AG04450 (cell line): ENCODE results near the gene RRP7A. TPM values are rescaled to one million over a fixed set of nuclear protein-coding genes. Genes with fewer than 3 reads are reported as not detected.
A peak's percentile ranks its signal among the peaks of the same experiment; 100 is the strongest.
"Not testable (repeated sequence)": the region's sequence is repeated elsewhere in the genome, so short reads cannot be mapped to it uniquely, and the experiment has no call there.

Experiments used
- CTCF ChIA-PET: fragments of 300-600, 350-600 bp; formaldehyde crosslinking; extraction: SDS; loops from one replicate; lab custom pipeline; 2022; ENCODE audit warnings: antibody characterized with exemption, inconsistent platforms; lab: Charles Lee
- POLR2A ChIA-PET: fragments of 350-600 bp; formaldehyde crosslinking; extraction: SDS; loops from one replicate; lab custom pipeline; 2021; ENCODE audit warnings: antibody characterized with exemption, inconsistent platforms; lab: Yijun Ruan, JAX
- DNase-seq: peaks from one replicate; pipeline ENCODE4 v3.0.0-alpha.2; 2011; ENCODE audit warnings: low read depth, low spot score
- H3K27ac ChIP-seq: one replicate; pipeline ENCODE4 v1.5.1; 2012; ENCODE audit warnings: low read depth, low read length, control low read depth
- H3K27me3 ChIP-seq: one replicate; pipeline ENCODE4 v1.6.0; 2012; ENCODE audit warnings: low read length; ENCODE audit not compliant: control insufficient read depth, insufficient read depth
- H3K4me3 ChIP-seq: 2 replicates; pipeline ENCODE4 v1.5.1; 2011; ENCODE audit warnings: mild to moderate bottlenecking, low read depth, low read length, control low read depth
- H3K9me3 ChIP-seq: 2 replicates; pipeline ENCODE4 v1.5.1; 2012; ENCODE audit warnings: low read length; ENCODE audit not compliant: control insufficient read depth, insufficient read depth
- polyA minus RNA-seq: library from RNA; depleted of rRNA, polyadenylated mRNA; stranded (reverse); fragments of >200 nt; gene quantifications from 2 replicates; pipeline ENCODE4 v1.2.3, GENCODE V29; 2011; rRNA and poly(A)+ RNA removed
- polyA plus RNA-seq: library from polyadenylated mRNA; depleted of rRNA; stranded (reverse); fragments of >200 nt; gene quantifications from 2 replicates; pipeline ENCODE4 v1.2.3, GENCODE V29; 2011; rRNA removed
- TF ChIP-seq, protein P1 (sequence below): IDR thresholded peaks from 2 replicates; pipeline ENCODE4 v1.5.1; 2011; ENCODE audit warnings: low read depth, low read length, control low read depth, inconsistent platforms

Gene RRP7A
- polyA plus RNA-seq (17.4 and 21.8 TPM in 2 replicates), polyA minus RNA-seq (12.4 and 13.1 TPM in 2 replicates)

DNA sequence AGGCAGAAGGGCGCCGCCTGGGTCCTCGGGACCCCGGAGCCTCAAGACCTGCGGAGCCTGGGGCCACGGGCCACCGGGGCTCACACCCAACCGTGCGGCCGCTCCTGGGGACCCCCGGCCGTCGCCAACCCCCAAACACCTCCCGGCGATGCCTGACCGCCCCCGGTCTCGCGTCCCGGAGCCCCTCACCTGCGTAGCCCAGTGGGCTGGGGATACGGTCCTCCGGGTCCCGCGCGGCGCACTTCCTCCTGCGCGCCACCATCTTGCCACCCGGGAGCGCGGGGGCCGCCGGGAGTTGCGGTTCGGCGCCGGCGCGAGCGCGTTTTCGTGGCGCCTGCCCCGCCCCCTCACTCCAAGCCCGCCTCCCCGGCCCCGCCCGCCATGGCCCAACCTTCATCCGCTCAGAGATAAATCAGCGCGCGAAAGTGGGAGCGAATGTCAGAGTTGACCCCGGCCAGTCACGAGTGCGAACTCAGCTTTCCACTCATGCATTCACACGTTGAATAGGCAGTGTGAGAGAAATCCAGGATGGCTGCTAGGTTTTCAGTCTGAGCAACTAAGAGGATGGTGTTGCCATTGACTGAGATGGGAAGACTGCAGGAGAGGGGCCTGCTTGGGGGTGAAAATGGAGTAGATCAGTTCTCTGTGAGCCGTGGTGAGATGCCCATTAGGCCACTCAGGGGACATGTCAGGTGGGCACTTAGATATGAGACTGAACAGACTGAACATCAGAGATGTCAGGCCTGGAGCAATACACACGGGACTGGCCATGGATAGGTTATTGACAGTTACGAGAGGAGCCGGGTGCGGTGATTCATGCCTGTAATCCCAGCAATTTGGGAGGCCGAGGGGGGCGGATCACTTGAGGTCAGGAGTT lies at the start of gene RRP7A:
Gene RRP7A (minus strand): TSS at position 272 of the 877 bp plus-strand sequence. CDS start 10 bp downstream, at position 262.
- no peak for DNase-seq
- Histone ChIP-seq H3K27me3 (no peaks in the 10 kb centered on the region), H3K4me3 (peak within 1 kb of the TSS; percentile 72), H3K27ac (no peak within 1 kb of the TSS), H3K9me3 (no peaks in the 10 kb centered on the region)
- TF ChIP-seq, protein P1, sequence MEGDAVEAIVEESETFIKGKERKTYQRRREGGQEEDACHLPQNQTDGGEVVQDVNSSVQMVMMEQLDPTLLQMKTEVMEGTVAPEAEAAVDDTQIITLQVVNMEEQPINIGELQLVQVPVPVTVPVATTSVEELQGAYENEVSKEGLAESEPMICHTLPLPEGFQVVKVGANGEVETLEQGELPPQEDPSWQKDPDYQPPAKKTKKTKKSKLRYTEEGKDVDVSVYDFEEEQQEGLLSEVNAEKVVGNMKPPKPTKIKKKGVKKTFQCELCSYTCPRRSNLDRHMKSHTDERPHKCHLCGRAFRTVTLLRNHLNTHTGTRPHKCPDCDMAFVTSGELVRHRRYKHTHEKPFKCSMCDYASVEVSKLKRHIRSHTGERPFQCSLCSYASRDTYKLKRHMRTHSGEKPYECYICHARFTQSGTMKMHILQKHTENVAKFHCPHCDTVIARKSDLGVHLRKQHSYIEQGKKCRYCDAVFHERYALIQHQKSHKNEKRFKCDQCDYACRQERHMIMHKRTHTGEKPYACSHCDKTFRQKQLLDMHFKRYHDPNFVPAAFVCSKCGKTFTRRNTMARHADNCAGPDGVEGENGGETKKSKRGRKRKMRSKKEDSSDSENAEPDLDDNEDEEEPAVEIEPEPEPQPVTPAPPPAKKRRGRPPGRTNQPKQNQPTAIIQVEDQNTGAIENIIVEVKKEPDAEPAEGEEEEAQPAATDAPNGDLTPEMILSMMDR = no peak
- ChIA-PET POLR2A (interaction anchor here (0.7 kb wide), 1 partner anchor 690 kb away, joined by 4 read pairs; no protein-coding TSS in a partner anchor), CTCF (no interaction called here)

DNA sequence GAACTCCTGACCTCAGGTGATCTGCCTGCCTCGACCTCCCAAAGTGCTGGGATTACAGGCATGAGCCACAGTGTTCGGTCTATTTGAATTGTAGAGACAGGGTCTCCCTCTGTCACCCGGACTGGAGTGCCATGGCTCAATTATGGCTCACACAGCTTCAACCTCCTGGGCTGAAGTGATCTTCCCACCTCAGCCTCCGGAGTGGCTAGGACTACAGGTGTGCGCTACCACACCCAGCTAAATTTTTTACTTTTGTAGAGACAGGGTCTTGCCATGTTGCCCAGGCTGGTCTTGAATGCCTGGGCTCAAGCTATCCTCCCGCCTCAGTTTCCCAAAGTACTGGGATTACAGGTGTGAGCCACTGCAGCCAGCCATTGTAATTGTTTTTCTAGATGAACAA lies 48.4 kb upstream of the RRP7A start:
- CTCF ChIA-PET, POLR2A ChIA-PET: not testable (repeated sequence)

DNA sequence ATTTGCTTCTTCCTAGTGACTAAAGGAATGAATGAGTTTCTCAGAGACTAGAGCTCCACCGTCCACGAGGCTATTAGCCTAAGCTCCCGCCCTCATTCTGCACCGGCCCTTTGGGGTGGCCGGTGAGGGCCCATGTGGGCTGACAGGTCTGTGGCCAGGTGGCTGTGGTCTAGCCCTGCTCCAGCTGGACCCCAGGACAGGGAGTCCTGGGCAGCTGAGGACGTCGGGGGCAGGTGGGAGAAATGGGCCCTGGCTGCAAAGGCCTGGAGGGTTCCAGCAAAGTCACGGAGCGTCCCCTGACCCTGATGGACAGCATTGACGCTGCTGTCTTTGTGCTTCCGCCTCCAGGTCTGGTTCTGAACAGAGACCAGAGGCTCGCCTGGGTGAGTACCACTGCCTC lies 46.4 kb upstream of the RRP7A start:
- ChIA-PET CTCF (no interaction called here), POLR2A (interaction anchor here (0.6 kb wide), 1 partner anchor 60 kb away, joined by 6 read pairs; no protein-coding TSS in a partner anchor)
- no peak for DNase-seq
- Histone ChIP-seq H3K27ac (no peak overlapping the region), H3K4me3 (no peak overlapping the region), H3K27me3 (no peaks in the 10 kb centered on the region), H3K9me3 (no peaks in the 10 kb centered on the region)
- TF ChIP-seq, protein P1 = no peak

More for the DNA sequence above, 48.4 kb upstream of the RRP7A start:
- not testable (repeated sequence) for H3K27ac ChIP-seq, H3K27me3 ChIP-seq, H3K9me3 ChIP-seq, DNase-seq, H3K4me3 ChIP-seq

GRCh38 chr22:42564699-42565098 lies 45.1 kb upstream of the RRP7A start:
- no peak for DNase-seq
- Histone ChIP-seq H3K27me3 (no peaks in the 10 kb centered on the region), H3K9me3 (no peaks in the 10 kb centered on the region), H3K4me3 (no peak overlapping the region), H3K27ac (no peak overlapping the region)
- ChIA-PET CTCF (no interaction called here), POLR2A (interaction anchor here (0.6 kb wide), 1 partner anchor 17 kb away, joined by 3 read pairs; no protein-coding TSS in a partner anchor)
- TF ChIP-seq, protein P1 = no peak

- POLR2A ChIA-PET, H3K9me3 ChIP-seq, H3K27ac ChIP-seq, H3K27me3 ChIP-seq, DNase-seq, H3K4me3 ChIP-seq, CTCF ChIA-PET: not testable (repeated sequence)
These were observed 44.3 kb upstream of the RRP7A start for GRCh38 chr22:42563943-42564342.

DNA sequence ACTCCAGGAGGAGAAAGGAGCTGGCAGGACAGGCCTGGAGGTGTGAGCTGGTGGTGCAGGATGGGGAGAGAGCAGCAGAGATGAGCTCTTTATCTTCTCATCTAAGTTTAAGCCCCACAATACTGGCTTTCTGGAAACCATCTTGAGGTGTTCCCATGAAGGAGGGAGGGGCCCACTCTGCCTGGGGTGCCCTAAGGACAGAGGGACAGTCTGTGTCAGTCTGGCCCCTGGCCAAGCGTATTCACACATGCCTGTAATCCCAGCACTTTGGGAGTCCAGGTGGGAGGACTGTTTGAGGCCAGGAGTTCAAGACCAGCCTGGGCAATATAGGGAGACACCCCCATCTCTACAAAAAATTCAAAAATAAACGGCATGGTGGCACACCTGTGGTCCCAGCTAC lies 43.1 kb upstream of the RRP7A start:
- peak overlapping the region; percentile 21 for H3K27ac ChIP-seq
- POLR2A ChIA-PET = interaction anchor here (0.6 kb wide), 1 partner anchor 54 kb away, joined by 9 read pairs; no protein-coding TSS in a partner anchor

More for the DNA sequence above, 43.1 kb upstream of the RRP7A start:
- H3K4me3 ChIP-seq = no peak overlapping the region
- no peaks in the 10 kb centered on the region for H3K27me3 ChIP-seq
- TF ChIP-seq, protein P1 = no peak
- CTCF ChIA-PET = no interaction called here
- H3K9me3 ChIP-seq = no peaks in the 10 kb centered on the region
- DNase-seq = no peak
